K562 (cell line): Measurements from ENCODE around the gene CCR2. TPM values are rescaled to one million over a fixed set of nuclear protein-coding genes. Genes with fewer than 3 reads are reported as not detected.

ENCODE experiments used
- ATAC-seq: fragments of 200-7000 bp; cut with Tn5 transposase; 3 replicates; pipeline ENCODE4 v1.9.1; 2020; ENCODE audit warnings: moderate library complexity
- BruUV-seq: library from RNA; stranded (reverse); fragments of 400-500 nt; replicated peaks from 2 replicates; lab custom pipeline; 2021; lab: Mats Ljungman, UMichigan
- CTCF ChIA-PET: fragments of 300-600 bp; formaldehyde crosslinking; extraction: SDS; loops from one replicate; lab custom pipeline; 2021; ENCODE audit warnings: low intra/inter-chr PET ratio; lab: Yijun Ruan, JAX
- POLR2A ChIA-PET: fragments of 300-600, 350-650 bp; sonication (Branson Sonifier 250); formaldehyde crosslinking; extraction: SDS; loops from one replicate; lab custom pipeline; 2021; ENCODE audit warnings: antibody characterized with exemption, inconsistent platforms; lab: Yijun Ruan, JAX
- DNase-seq, 4 experiments: peaks; one replicate each; pipeline versions ENCODE4 v3.0.0 to v3.0.0-alpha.2; 2011 to 2018; ENCODE audit warnings: low spot score in 3 of 4, mixed read lengths in 3 of 4; ENCODE audit errors: extremely low read depth in 1 of 4
- FAIRE-seq: peaks from 2 replicates; lab custom pipeline; 2011; peaks lifted over from hg19 to GRCh38; lab: Jason Lieb, UNC
- H2AFZ ChIP-seq: 2 replicates; pipeline ENCODE4 v1.6.0; 2011; ENCODE audit warnings: low read depth, low read length, control low read depth, inconsistent platforms
- H3K27ac ChIP-seq: fragments of 200-600 bp; 3 replicates; pipeline ENCODE4 v1.8.0; 2011; ENCODE audit warnings: low read depth, mild to moderate bottlenecking, control low read depth, inconsistent platforms, low read length, moderate library complexity, mixed read lengths; ENCODE audit errors: extremely low read depth
- H3K27me3 ChIP-seq, 2 experiments: fragments of 300-600 bp in 1 of 2; 2 replicates in 1 of 2; 3 replicates in 1 of 2; pipeline versions ENCODE4 v1.6.0 to v1.8.0; 2011; ENCODE audit warnings: inconsistent platforms in 2 of 2, low read length in 2 of 2, mild to moderate bottlenecking in 1 of 2, mixed read lengths in 1 of 2, moderate library complexity in 1 of 2; ENCODE audit not compliant: control insufficient read depth in 2 of 2, insufficient read depth in 2 of 2
- H3K36me3 ChIP-seq: fragments of 300-600 bp; 3 replicates; pipeline ENCODE4 v1.8.0; 2011; ENCODE audit warnings: mild to moderate bottlenecking, low read length, inconsistent platforms; ENCODE audit not compliant: control insufficient read depth, insufficient read depth
- H3K4me1 ChIP-seq, 2 experiments: fragments of 200-600 bp in 1 of 2; replicated peaks in 1 of 2; 2 replicates in 1 of 2; 3 replicates in 1 of 2; pipeline versions ENCODE4 v1.5.1 to v1.8.0; 2011; ENCODE audit warnings: inconsistent platforms in 2 of 2, low read length in 2 of 2, mild to moderate bottlenecking in 1 of 2, mixed read lengths in 1 of 2, moderate library complexity in 1 of 2; ENCODE audit not compliant: control insufficient read depth in 2 of 2, insufficient read depth in 2 of 2
- H3K4me2 ChIP-seq: 2 replicates; pipeline ENCODE4 v1.6.1; 2011; ENCODE audit warnings: low read length, control low read depth, inconsistent platforms, mixed read lengths; ENCODE audit not compliant: insufficient read depth
- H3K4me3 ChIP-seq: fragments of 200-600 bp; sonication (generic), shearing (Covaris generic); 2 replicates; pipeline ENCODE4 v1.5.1; 2016; ENCODE audit warnings: control low read depth, inconsistent platforms
- H3K79me2 ChIP-seq: fragments of 200-600 bp; 3 replicates; pipeline ENCODE4 v1.8.0; 2011; ENCODE audit warnings: low read length, inconsistent platforms; ENCODE audit not compliant: control insufficient read depth, insufficient read depth
- H3K9ac ChIP-seq, 2 experiments: 2 replicates each; pipeline versions ENCODE4 v1.6.0 to v1.6.1; 2011; ENCODE audit warnings: low read depth in 2 of 2, low read length in 2 of 2, control low read depth in 1 of 2, inconsistent platforms in 1 of 2, mild to moderate bottlenecking in 1 of 2, mixed read lengths in 1 of 2; ENCODE audit not compliant: insufficient read depth in 1 of 2
- H3K9me1 ChIP-seq: one replicate; pipeline ENCODE4 v1.6.0; 2011; ENCODE audit warnings: inconsistent platforms, mild to moderate bottlenecking, low read length, moderate library complexity; ENCODE audit not compliant: control insufficient read depth, insufficient read depth
- H3K9me3 ChIP-seq: replicated peaks from 2 replicates; pipeline ENCODE4 v1.5.1; 2011; ENCODE audit warnings: low read depth, low read length, inconsistent platforms; ENCODE audit not compliant: control insufficient read depth, insufficient read depth
- H4K20me1 ChIP-seq: replicated peaks from 2 replicates; pipeline ENCODE4 v1.6.1; 2011; ENCODE audit warnings: low read length, inconsistent platforms, mixed read lengths; ENCODE audit not compliant: control insufficient read depth, insufficient read depth
- BRD9 ChIP-seq: fragments of 450-650 bp; IDR thresholded peaks from 2 replicates; pipeline ENCODE4 v1.6.1; 2018; ENCODE audit warnings: low read depth; ENCODE audit not compliant: partially characterized antibody
- CBX3 ChIP-seq, 2 experiments: IDR thresholded peaks; 1 replicate in 1 of 2; 2 replicates in 1 of 2; pipeline ENCODE4 v1.6.1; 2012; ENCODE audit warnings: inconsistent platforms in 2 of 2, low read length in 2 of 2, borderline replicate concordance in 1 of 2, control low read depth in 1 of 2
- CBX5 ChIP-seq: IDR thresholded peaks from 2 replicates; pipeline ENCODE4 v1.6.1; 2014; ENCODE audit warnings: low read depth, borderline replicate concordance
- JUNB ChIP-seq: fragments of 450-650 bp; formaldehyde crosslinking; conservative IDR thresholded peaks from 2 replicates; pipeline ENCODE4 v1.4.0; 2020; ENCODE audit warnings: mild to moderate bottlenecking
- KLF16 ChIP-seq: IDR thresholded peaks from 2 replicates; pipeline ENCODE4 v1.6.1; 2016; ENCODE audit warnings: antibody characterized with exemption
- LCOR ChIP-seq: sonication (generic); formaldehyde crosslinking; IDR thresholded peaks from 2 replicates; pipeline ENCODE4 v1.8.0; 2022; ENCODE audit warnings: mild to moderate bottlenecking, missing genetic modification reagents
- MED1 ChIP-seq: sonication (generic); formaldehyde crosslinking; IDR thresholded peaks from 2 replicates; pipeline ENCODE4 v1.8.1; 2023; ENCODE audit warnings: missing genetic modification reagents, borderline replicate concordance
- MEIS2 ChIP-seq: fragments of 450-650 bp; IDR thresholded peaks from 2 replicates; pipeline ENCODE4 v1.6.1; 2014; ENCODE audit warnings: mild to moderate bottlenecking; ENCODE audit not compliant: partially characterized antibody
- MXD1 ChIP-seq: fragments of 250-450 bp; sonication (Bioruptor Pico); IDR thresholded peaks from 2 replicates; pipeline ENCODE4 v1.8.0; 2021; ENCODE audit warnings: borderline replicate concordance, mild to moderate bottlenecking, moderate library complexity; ENCODE audit not compliant: poor library complexity, severe bottlenecking
- NR0B1 ChIP-seq: fragments of 450-650 bp; IDR thresholded peaks from one replicate; pipeline ENCODE4 v1.6.1; 2018; ENCODE audit warnings: mild to moderate bottlenecking, moderate library complexity; ENCODE audit not compliant: partially characterized antibody
- PCBP1 ChIP-seq: fragments of 200-400 bp; formaldehyde crosslinking; IDR thresholded peaks from 2 replicates; pipeline ENCODE4 v1.6.1; 2018; ENCODE audit warnings: mild to moderate bottlenecking, low read depth, low read length; ENCODE audit not compliant: poor library complexity, severe bottlenecking
- RBM22 ChIP-seq: fragments of 200-400 bp; formaldehyde crosslinking; IDR thresholded peaks from 2 replicates; pipeline ENCODE4 v1.6.1; 2018; ENCODE audit warnings: low read length, low read depth; ENCODE audit not compliant: poor library complexity, severe bottlenecking
- RBM25 ChIP-seq: fragments of 200-400 bp; formaldehyde crosslinking; IDR thresholded peaks from 2 replicates; pipeline ENCODE4 v1.6.1; 2018; ENCODE audit warnings: low read length, low read depth, moderate library complexity; ENCODE audit not compliant: severe bottlenecking
- RFX1 ChIP-seq: fragments of 450-650 bp; IDR thresholded peaks from 2 replicates; pipeline ENCODE4 v1.6.1; 2016; ENCODE audit warnings: mild to moderate bottlenecking, moderate library complexity
- SMARCE1 ChIP-seq: fragments of 450-650 bp; IDR thresholded peaks from 2 replicates; pipeline ENCODE4 v1.7.1; 2016; ENCODE audit warnings: mild to moderate bottlenecking
- SOX6 ChIP-seq: fragments of 450-650 bp; IDR thresholded peaks from 2 replicates; pipeline ENCODE4 v1.6.1; 2014; ENCODE audit warnings: mild to moderate bottlenecking
- SP2 ChIP-seq: IDR thresholded peaks from 2 replicates; pipeline ENCODE4 v1.6.1; 2011; ENCODE audit warnings: mild to moderate bottlenecking, low read depth, low read length, moderate library complexity; ENCODE audit not compliant: poor library complexity, severe bottlenecking; ENCODE audit errors: extremely low read depth
- ZBTB17 ChIP-seq: fragments of 450-650 bp; formaldehyde crosslinking; IDR thresholded peaks from 2 replicates; pipeline ENCODE4 v1.4.0; 2020; ENCODE audit warnings: mild to moderate bottlenecking
- ZFP1 ChIP-seq: fragments of 450-650 bp; formaldehyde crosslinking; IDR thresholded peaks from 2 replicates; pipeline ENCODE4 v1.4.0; 2020; ENCODE audit warnings: mild to moderate bottlenecking, mixed read lengths
- ZNF280A ChIP-seq: fragments of 450-650 bp; IDR thresholded peaks from 2 replicates; pipeline ENCODE4 v1.6.1; 2018; ENCODE audit warnings: mild to moderate bottlenecking, low read depth; ENCODE audit not compliant: partially characterized antibody
- ZNF384 ChIP-seq: IDR thresholded peaks from 2 replicates; pipeline ENCODE4 v1.6.1; 2012; ENCODE audit warnings: low read depth, low read length, improper control_type of control experiment
- ZNF561 ChIP-seq: fragments of 450-650 bp; formaldehyde crosslinking; conservative IDR thresholded peaks from 2 replicates; pipeline ENCODE4 v1.4.0; 2020; ENCODE audit warnings: mild to moderate bottlenecking, moderate library complexity
- WGBS: fragments of 100-300 bp; shearing (Covaris generic); methylation state at CpG from one replicate; pipeline ENCODE4 v1.1.6; 2016; ENCODE audit warnings: low coverage, mixed read lengths; ENCODE audit not compliant: insufficient coverage; ENCODE audit errors: missing lambda C conversion rate; 5-methylcytosine and 5-hydroxymethylcytosine counted together
- in situ Hi-C: fragments of 300-500 bp; cut with MboI; formaldehyde crosslinking; loops from 4 replicates; pipeline ENCODE4 v1.15.0; 2018; ENCODE audit warnings: inconsistent platforms, mixed read lengths
- intact Hi-C: fragments of 100-400 bp; cut with micrococcal nuclease; formaldehyde crosslinking; loops from 2 replicates; pipeline ENCODE4 v1.14.2; 2022
- polyA plus RNA-seq, 8 experiments: library from polyadenylated mRNA; depleted of rRNA in 4 of 8; stranded (reverse) in 5 of 8; unstranded in 3 of 8; fragments of >200 nt; fragmentation: Nextera tagmentation in 2 of 8; fragmentation: Illumina TruSeq in 1 of 8; extraction: Ambion mirVana in 2 of 8; extraction: Trizol in 1 of 8; gene quantifications; 2 replicates each; pipeline versions ENCODE4 v1.2.1 to v1.2.3, GENCODE V29; 2011 to 2014; ENCODE audit warnings: inconsistent platforms in 1 of 8, missing spikeins in 1 of 8
- total RNA-seq, 7 experiments: library from RNA; depleted of rRNA in 6 of 7; stranded (reverse); fragments of >200 nt in 6 of 7; fragmentation: Illumina TruSeq in 2 of 7; extraction: Trizol in 2 of 7; gene quantifications; 2 replicates each; pipeline versions ENCODE4 v1.2.1 to v1.2.3, GENCODE V29; 2011 to 2021; ENCODE audit warnings: low replicate concordance in 1 of 7

The CCR2 gene
- total and polyA plus RNA-seq, 9 of the 15 experiments (the other 6 are each of a cell fraction or from before 2014, with no cell fraction given), result not detected

GRCh38 chr3:46337911-46338310 is 16.0 kb upstream of the CCR2 start:
- FAIRE-seq, result no peak

GRCh38 chr3:46338840-46339239 is 15.1 kb upstream of the CCR2 start:
- Histone ChIP-seq H3K27ac (no peak overlapping the region), H3K79me2 (no peaks in the 10 kb centered on the region), H3K27me3 (no peaks in the 10 kb centered on the region), H3K4me1 (no peaks in the 10 kb centered on the region), H4K20me1 (no peaks in the 10 kb centered on the region), H3K9ac (no peak overlapping the region), H3K36me3 (no peaks in the 10 kb centered on the region), H3K4me3 (no peak overlapping the region), H3K9me3 (no peaks in the 10 kb centered on the region; the same call in 1 of the 2 replicates), H3K9me1 (no peaks in the 10 kb centered on the region), H3K4me2 (no peak overlapping the region), H2AFZ (no peak overlapping the region)
- intact Hi-C loops (no loop called here), in situ Hi-C loops (no loop called here)
- no TSS peak for BruUV-seq
- no peak for ATAC-seq
- FAIRE-seq, result no peak
- CTCF ChIA-PET, result interaction anchor here (0.6 kb wide), 1 partner anchor 19 kb away, joined by 4 read pairs; no protein-coding TSS in a partner anchor
- no peak for DNase-seq
- POLR2A ChIA-PET, result no interaction called here
- WGBS, result 0% methylated on average over 1 of the region's 1 CpG
- TF ChIP-seq CBX3 (IDR thresholded peaks at IDR 0.05; ENCODE audit: borderline replicate concordance in 1 of 2, low read length in 2 of 2) (peak in 1 of 2 experiments; percentile 54; a peak in 2 of 3 replicates), RFX1 (no peak), ZNF561 (no peak), CBX5 (peak; percentile 56; the same call in 1 of the 2 replicates), NR0B1 (no peak), ZNF280A (peak; percentile 26), KLF16 (no peak), MXD1 (CRISPR knock-in tag) (no peak)

More at GRCh38 chr3:46337911-46338310, 16.0 kb upstream of the CCR2 start:
- Histone ChIP-seq H3K9me1 (no peaks in the 10 kb centered on the region), H3K4me3 (no peak overlapping the region), H3K4me2 (no peak overlapping the region), H3K36me3 (no peaks in the 10 kb centered on the region), H3K9me3 (no peaks in the 10 kb centered on the region; the same call in 1 of the 2 replicates), H3K4me1 (no peaks in the 10 kb centered on the region), H2AFZ (no peak overlapping the region), H4K20me1 (no peaks in the 10 kb centered on the region), H3K79me2 (no peaks in the 10 kb centered on the region), H3K27ac (no peak overlapping the region)
- in situ Hi-C loops, result no loop called here
- ChIA-PET POLR2A (no interaction called here), CTCF (no interaction called here)
- intact Hi-C loops, result no loop called here
- no peak for DNase-seq
- no TSS peak for BruUV-seq
- TF ChIP-seq ZFP1 (CRISPR knock-in tag), result no peak
- TF ChIP-seq PCBP1, result no peak
- no peak for TF ChIP-seq ZBTB17 (CRISPR knock-in tag)
- no peak for TF ChIP-seq RBM25
- no peak for TF ChIP-seq BRD9
- no peak for TF ChIP-seq JUNB (CRISPR knock-in tag)
- TF ChIP-seq MED1 (CRISPR knock-in tag), result no peak
- no peak for TF ChIP-seq LCOR (CRISPR knock-in tag)
- TF ChIP-seq SMARCE1, result no peak
- TF ChIP-seq MEIS2, result no peak
- no peak for TF ChIP-seq SP2
- TF ChIP-seq RBM22, result no peak
- no peak for TF ChIP-seq ZNF384
- TF ChIP-seq SOX6, result no peak
- TF ChIP-seq, all 486 proteins: peak for 0
- Histone ChIP-seq H3K9ac (no peak overlapping the region), H3K27me3 (no peaks in the 10 kb centered on the region)
- no peak for ATAC-seq
